Spleen (tissue), 7 donors: Measurements from ENCODE around the gene OR8B8.

Experiments used
- CTCF ChIP-seq, 11 experiments: fragments of 200-600 bp in 7 of 11; fragments of 450-650 bp in 4 of 11; sonication (generic) in 4 of 11; IDR thresholded peaks in 8 of 11; conservative IDR thresholded peaks in 3 of 11; 1 replicate in 7 of 11; 2 replicates in 4 of 11; pipeline versions ENCODE4 v1.4.0 to v1.8.0; 2016 to 2021; ENCODE audit warnings: antibody characterized with exemption in 11 of 11, inconsistent platforms in 4 of 11, mild to moderate bottlenecking in 1 of 11
- POLR2A ChIP-seq, 3 donors: fragments of 450-650 bp; IDR thresholded peaks; one replicate each; pipeline ENCODE4 v1.5.1; 2017; ENCODE audit warnings: antibody characterized with exemption in 3 of 3, mild to moderate bottlenecking in 1 of 3
- POLR2AphosphoS5 ChIP-seq, 3 donors: sonication (generic); formaldehyde crosslinking; IDR thresholded peaks; one replicate each; pipeline ENCODE4 v1.5.1; 2017; ENCODE audit warnings: antibody characterized with exemption in 3 of 3
- donor health status: DM: no; HTN: no; CAD: no; lungs with moderate emphysema.
- donor health status: DM: no; HTN: no; CAD: no.
- donor health status: DM: no; HTN: no; CAD: no.

GRCh38 chr11:124398924-124399323 lies 46.6 kb downstream of the OR8B8 start, which contains the start of gene OR8B3:
- TF ChIP-seq POLR2AphosphoS5 (IDR thresholded peaks at IDR 0.05): no peak
- no peak for TF ChIP-seq CTCF (IDR thresholded peaks at IDR 0.05 in 8 of 11, conservative IDR thresholded peaks at IDR 0.05 in 3 of 11)
- no peak for TF ChIP-seq POLR2A (IDR thresholded peaks at IDR 0.05)
